NCI-H1048 (cell line): ENCODE data around the gene TRDN.

Experiments
- DNase-seq: peaks from one replicate; lab custom pipeline; 2025; lab: John Stamatoyannopoulos, UW

TRDN gene

GRCh38 chr6:123169774-123170095 lies 467.0 kb downstream of the TRDN start:
- DNase-seq = no peak

- no peak for DNase-seq
Observed at GRCh38 chr6:123168892-123169773, 467.6 kb downstream of the TRDN start.

- no peak for DNase-seq
Observed at GRCh38 chr6:123168466-123168865, 468.3 kb downstream of the TRDN start.
